ENCODE results near the gene WDR74.
A peak's percentile ranks its signal among the peaks of the same experiment; 100 is the strongest.
"Not testable (repeated sequence)": the region's sequence is repeated elsewhere in the genome, so short reads cannot be mapped to it uniquely, and the experiment has no call there.

WDR74 gene

GRCh38 chr11:62839050-62839945 lies at the start of gene WDR74:
Gene WDR74, minus strand, starts transcription at chr11:62839590. Its CDS starts 20 bp downstream, at chr11:62839570.
- peak; percentile 84 for DNase-seq

- DNase-seq = no peak
These were observed 49.7 kb upstream of the WDR74 start for GRCh38 chr11:62889126-62889483.

GRCh38 chr11:62888406-62888805 lies 49.0 kb upstream of the WDR74 start:
- no peak for DNase-seq

DNA sequence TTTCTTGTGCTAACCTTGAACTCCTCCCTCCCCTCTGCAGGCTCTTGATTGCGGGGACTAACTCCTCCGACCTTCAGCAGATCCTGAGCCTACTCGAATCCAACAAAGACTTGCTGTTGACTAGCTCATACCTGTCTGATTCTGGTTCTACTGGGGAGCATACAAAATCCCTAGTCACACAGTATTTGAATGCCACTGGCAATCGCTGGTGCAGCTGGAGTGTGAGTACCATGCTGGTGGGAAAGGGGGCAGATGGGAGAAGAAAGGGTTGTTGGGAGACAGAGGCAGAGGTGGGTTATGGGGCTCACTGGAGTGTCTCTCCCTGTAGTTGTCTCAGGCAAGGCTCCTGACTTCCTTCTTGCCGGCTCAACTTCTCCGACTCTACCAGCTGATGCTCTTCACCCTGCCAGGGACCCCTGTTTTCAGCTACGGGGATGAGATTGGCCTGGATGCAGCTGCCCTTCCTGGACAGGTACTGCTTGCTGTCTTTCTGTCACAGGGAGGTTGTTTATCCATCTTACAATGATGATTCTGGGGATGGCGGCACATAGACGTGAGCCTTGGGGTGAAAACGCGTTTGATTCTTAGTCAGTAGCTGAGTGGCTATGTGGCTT lies 45.9 kb upstream of the WDR74 start:
- DNase-seq = no peak

DNA sequence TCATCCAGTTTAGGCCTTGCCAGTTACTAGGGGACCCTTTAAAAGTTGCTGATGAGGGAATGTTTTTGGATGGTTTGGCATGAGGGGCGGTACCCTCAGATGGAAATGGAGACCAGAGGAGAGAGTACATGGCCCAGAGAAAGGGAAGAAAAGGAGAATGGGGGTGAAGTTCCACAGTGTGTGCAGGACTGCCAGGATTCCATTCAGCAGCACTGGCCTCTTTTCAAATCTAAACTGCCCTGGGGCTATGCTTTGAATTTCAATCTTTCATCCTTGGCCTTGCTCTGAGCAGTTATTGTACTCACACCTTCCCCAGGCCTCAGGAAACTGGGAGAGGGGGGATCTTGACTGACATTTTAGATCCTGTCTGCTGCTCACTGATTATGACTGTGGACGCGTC lies 44.3 kb upstream of the WDR74 start:
- DNase-seq = no peak

- DNase-seq = no peak
These were observed 43.6 kb upstream of the WDR74 start for GRCh38 chr11:62882788-62883501.

- no peak for DNase-seq
These were observed 43.0 kb upstream of the WDR74 start for GRCh38 chr11:62882431-62882749.

GRCh38 chr11:62881579-62882430 lies 42.4 kb upstream of the WDR74 start:
- peak; percentile 88 for DNase-seq

DNA sequence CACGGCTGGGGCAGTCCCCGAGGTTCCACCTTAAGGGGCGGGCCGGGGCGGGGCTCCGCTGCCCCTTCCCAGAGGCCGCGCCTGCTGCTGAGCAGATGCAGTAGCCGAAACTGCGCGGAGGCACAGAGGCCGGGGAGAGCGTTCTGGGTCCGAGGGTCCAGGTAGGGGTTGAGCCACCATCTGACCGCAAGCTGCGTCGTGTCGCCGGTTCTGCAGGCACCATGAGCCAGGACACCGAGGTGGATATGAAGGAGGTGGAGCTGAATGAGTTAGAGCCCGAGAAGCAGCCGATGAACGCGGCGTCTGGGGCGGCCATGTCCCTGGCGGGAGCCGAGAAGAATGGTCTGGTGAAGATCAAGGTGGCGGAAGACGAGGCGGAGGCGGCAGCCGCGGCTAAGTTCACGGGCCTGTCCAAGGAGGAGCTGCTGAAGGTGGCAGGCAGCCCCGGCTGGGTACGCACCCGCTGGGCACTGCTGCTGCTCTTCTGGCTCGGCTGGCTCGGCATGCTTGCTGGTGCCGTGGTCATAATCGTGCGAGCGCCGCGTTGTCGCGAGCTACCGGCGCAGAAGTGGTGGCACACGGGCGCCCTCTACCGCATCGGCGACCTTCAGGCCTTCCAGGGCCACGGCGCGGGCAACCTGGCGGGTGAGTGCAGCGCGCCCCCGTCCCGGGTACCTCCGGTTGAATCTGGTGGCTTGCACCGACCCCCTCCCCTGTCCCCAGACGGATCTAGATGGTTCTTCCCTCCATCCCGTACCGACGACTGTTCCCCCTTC lies 41.6 kb upstream of the WDR74 start, which contains the start of gene SLC3A2:
TSS of gene SLC3A2 (plus strand) at position 94 of the 776 bp plus-strand sequence. CDS start at position 222, 128 bp downstream.
- DNase-seq = peak; percentile 89

DNA sequence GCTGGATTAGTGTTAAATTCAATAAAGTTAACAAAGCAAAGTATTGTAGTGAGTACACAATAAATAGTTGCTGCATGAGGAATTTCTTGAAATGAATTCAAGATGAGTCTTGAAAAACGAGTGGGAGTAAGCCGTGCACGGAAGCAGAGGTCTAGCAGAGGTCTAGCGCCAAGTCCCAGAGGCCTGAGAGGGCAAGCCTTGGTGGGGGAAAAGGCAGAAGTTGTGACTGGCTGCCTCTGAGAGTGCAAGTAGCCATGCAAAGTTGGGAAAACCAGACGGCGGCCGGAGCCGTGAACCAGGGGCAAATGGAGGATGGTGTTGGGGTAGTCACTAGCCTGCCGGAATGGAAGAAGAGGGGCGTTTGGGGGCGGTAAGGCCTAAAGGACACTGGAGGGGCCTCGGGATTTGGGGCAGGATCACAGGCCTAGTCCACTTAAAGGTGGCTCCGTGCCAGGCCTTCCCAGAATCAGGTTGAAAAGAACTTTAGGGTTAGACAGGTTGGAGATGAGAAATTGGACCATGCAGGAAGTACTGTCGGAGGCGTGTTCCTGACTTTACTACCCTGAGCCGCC lies 40.9 kb upstream of the WDR74 start:
- no peak for DNase-seq

DNA sequence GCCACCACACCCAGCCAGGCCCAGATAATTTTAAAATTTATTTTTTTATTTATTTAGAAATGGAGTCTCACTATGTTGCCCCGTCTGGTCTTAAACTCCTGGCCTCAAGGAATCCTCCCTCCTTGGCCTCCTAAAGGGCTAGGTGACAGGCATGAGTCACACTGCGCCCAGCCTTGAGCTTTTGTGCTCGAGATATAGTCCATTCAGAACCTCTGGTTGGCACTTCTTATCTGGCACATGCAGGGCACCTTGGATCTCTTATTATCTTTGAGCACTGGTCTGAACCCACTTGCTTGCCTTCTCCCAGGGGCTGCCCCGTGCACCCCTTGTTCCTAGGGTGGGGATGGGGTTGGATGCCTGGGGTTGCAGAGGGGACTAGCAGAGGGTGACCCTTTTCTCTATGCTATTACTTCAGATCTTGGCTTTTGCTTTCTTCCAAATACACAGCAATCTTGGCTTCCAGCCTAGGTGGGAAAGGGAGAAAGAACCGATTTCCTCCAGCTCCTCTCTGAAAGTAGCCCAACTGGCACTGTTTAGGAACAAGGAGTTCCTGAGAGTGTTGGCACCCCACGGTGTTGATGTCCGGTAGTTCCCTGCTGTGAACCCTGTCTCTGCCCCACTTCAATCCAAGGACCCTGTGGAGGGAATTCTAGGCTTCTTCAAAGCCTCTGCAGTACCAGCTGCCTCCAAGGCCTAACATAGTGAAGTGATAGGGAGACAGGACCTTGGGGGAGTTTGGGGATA lies 40.0 kb upstream of the WDR74 start:
- DNase-seq = no peak

- DNase-seq = no peak
These were observed 37.3 kb upstream of the WDR74 start for GRCh38 chr11:62876712-62877111.

- no peak for DNase-seq
These were observed 36.5 kb upstream of the WDR74 start for GRCh38 chr11:62875698-62876478.

DNA sequence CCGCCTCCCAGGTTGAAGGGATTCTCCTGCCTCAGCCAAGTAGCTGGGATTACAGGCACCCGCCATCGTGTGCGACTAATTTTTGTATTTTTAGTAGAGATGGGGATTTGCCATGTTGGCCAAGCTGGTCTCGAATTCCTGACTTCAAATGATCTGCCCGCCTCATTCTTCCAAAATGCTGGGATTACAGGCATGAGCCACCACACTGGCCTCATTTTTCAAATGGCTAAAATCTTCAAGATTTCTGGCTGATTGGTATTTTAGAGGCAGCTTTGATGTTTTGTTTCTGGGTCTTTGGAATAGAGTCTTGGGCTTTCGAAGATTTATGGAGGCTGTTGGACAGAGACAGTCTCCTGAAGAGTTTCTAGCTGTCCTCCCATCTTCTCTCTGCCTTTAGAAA lies 35.5 kb upstream of the WDR74 start:
- DNase-seq = no peak

DNA sequence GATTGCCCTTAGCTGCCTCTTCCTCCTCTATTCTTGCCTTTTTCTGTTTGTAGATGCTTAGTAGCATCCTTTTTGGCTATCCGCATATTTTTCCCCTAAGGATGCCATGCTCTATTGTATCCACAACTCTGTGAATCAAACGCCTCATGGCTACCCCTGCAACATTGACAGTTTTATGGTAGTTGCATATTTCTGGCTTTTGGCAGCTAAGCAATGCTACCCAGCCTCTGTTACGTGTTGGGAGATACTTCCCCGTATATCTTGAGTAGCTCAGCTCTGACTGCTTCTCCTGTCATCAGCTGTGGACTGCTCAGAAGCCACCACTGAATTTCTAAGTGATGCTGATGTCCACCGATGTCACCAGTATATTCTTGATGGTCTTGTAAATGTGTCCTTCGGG lies 26.2 kb upstream of the WDR74 start:
- no peak for DNase-seq

GRCh38 chr11:62863687-62864335 lies 24.4 kb upstream of the WDR74 start:
- DNase-seq = no peak

DNA sequence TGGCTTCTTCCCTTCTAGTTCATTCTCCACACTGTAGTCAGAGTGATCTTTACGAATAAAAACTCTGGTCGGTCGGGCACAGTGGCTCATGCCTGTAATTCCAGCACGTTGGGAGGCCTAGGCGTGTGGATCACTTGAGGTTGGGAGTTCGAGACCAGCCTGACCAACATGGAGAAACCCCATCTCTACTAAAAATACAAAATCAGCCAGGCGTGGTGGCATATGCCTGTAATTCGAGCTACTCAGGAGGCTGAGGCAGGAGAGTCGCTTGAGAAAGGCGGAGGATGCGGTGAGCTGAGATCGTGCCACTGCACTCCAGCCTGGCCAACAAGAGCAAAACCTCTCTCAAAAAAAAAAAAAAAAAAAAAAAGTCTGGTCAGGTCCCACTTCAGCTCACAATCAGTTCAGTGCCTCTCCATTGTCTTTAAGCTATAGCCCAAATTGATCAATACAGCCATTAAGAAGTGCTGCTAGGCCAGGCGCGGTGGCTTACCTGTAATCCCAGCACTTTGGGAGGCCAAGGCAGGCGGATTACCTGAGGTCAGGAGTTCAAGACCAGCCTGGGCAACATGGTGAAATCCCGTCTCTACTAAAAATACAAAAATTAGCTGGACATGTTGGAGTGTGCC lies 22.3 kb upstream of the WDR74 start:
- not testable (repeated sequence) for DNase-seq

- DNase-seq = no peak
These were observed 21.6 kb upstream of the WDR74 start for GRCh38 chr11:62860835-62861563.
